ENCODE measurements around the gene ZMYND10. TPM values are rescaled to one million over a fixed set of nuclear protein-coding genes. Genes with fewer than 3 reads are reported as not detected.

The ZMYND10 gene
- total RNA-seq, result 1 to 10 TPM in 1 of 2 donors, under 1 TPM in 1; 0.22 to 1.4 TPM
- 4.4 TPM for polyA plus RNA-seq (2013, experiment 1 of 2)
- polyA plus RNA-seq (2013, experiment 2 of 2), result 2.6 TPM
- long read RNA-seq, experiment 1, result 0 reads
- long read RNA-seq, experiment 2, result 0 reads
- long read RNA-seq, experiment 3, partial matches to known transcripts, result 0 of 3 reads
- long read RNA-seq, experiment 3, other reads (novel, unspliced or antisense), result 1 of 3 reads
- long read RNA-seq, experiment 4, result 0 reads

DNA sequence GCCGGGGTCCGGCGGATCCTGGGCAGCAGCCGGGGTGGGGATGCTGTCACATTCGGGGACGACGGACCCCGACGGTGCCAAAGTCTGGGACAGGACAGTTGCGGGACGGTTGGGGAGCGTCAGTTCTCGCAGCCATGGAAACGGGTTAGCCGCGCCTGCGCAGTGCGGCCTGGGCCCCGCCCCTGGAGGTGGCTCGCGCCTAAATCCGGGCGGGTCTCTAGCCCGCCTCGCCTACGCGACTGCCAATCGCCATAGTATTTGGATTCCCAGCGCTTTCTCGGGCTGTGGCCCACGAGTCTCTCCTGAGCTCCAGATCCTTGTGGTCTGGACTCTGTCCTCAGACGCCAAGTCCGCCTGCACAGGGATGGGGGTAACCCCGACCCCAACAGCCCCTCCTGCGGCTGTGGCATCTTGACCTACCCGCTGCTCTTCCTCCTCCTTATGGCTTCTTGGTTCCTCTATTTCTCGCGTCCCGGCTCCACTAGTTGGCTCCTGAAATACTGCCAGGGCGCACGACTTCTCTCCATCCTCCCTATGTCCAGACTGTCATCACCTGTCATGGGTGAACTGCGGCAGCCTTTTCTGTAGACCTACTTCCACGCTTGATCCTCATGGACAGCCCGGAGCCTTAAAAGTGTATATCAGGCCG, at the start of gene ZMYND10:
Gene ZMYND10 (minus strand): TSS at position 147 of the 649 bp plus-strand sequence. CDS start 153 bp downstream, outside the sequence.
- Histone ChIP-seq H3K4me1 (ENCODE audit: control insufficient read depth, insufficient read depth, low read length) (no peaks in the 10 kb centered on the region), H3K27me3 (ENCODE audit: control insufficient read depth, insufficient read depth, low read length, poor library complexity, severe bottlenecking) (peaks cover 42% of the 10 kb centered on the region), H3K9me3 (ENCODE audit: control insufficient read depth, low read length) (no peaks in the 10 kb centered on the region), H3K9ac (ENCODE audit: extremely low read depth, low read length, poor library complexity, severe bottlenecking) (no peak within 1 kb of the TSS), H3K36me3 (ENCODE audit: control insufficient read depth, insufficient read depth, low read length) (peaks cover 14% of the 10 kb centered on the region), H3K27ac (ENCODE audit: low read depth, low read length) (no peak within 1 kb of the TSS), H3K4me3 (ENCODE audit: low read length) (peak within 1 kb of the TSS; percentile 78)
- Mint-ChIP-seq H3K36me3 (ENCODE audit: low read depth) (peaks cover 3% of the 10 kb centered on the region), H3K9me3 (no peaks in the 10 kb centered on the region), H3K4me1 (peaks cover 7% of the 10 kb centered on the region), H3K4me3 (peak within 1 kb of the TSS; percentile 53), H3K27me3 (ENCODE audit: insufficient read depth) (peaks cover 55% of the 10 kb centered on the region), H3K27ac (no peak within 1 kb of the TSS)
- no peak for TF ChIP-seq CTCF (conservative IDR thresholded peaks at IDR 0.05)
- 15 to 25% methylated on average over 26 to 45 of the region's 45 CpGs for WGBS, 2 experiments (ENCODE audit: insufficient coverage in 1 of 2, insufficient read length in 1 of 2)
- DNase-seq, result peak; percentile 94

- no peak for DNase-seq
- Histone ChIP-seq H3K27ac (ENCODE audit: low read depth, low read length) (no peak overlapping the region), H3K36me3 (ENCODE audit: control insufficient read depth, insufficient read depth, low read length) (no peaks in the 10 kb centered on the region), H3K4me3 (ENCODE audit: low read length) (no peak overlapping the region), H3K9me3 (ENCODE audit: control insufficient read depth, low read length) (no peaks in the 10 kb centered on the region), H3K27me3 (ENCODE audit: control insufficient read depth, insufficient read depth, low read length, poor library complexity, severe bottlenecking) (no peaks in the 10 kb centered on the region), H3K9ac (ENCODE audit: extremely low read depth, low read length, poor library complexity, severe bottlenecking) (no peak overlapping the region), H3K4me1 (ENCODE audit: control insufficient read depth, insufficient read depth, low read length) (no peaks in the 10 kb centered on the region)
- WGBS, 2 experiments (ENCODE audit: insufficient coverage in 1 of 2, insufficient read length in 1 of 2), result 75 to 88% methylated on average over 2 to 5 of the region's 5 CpGs
- Mint-ChIP-seq H3K27me3 (ENCODE audit: insufficient read depth) (no peaks in the 10 kb centered on the region), H3K36me3 (ENCODE audit: low read depth) (no peaks in the 10 kb centered on the region), H3K27ac (no peak overlapping the region), H3K4me3 (no peak overlapping the region), H3K4me1 (no peaks in the 10 kb centered on the region), H3K9me3 (no peaks in the 10 kb centered on the region)
- no peak for TF ChIP-seq CTCF (conservative IDR thresholded peaks at IDR 0.05)
Measured at GRCh38 chr3:50393061-50393460, 47.5 kb upstream of the ZMYND10 start.

- Histone ChIP-seq H3K9ac (ENCODE audit: extremely low read depth, low read length, poor library complexity, severe bottlenecking) (no peak overlapping the region), H3K27me3 (ENCODE audit: control insufficient read depth, insufficient read depth, low read length, poor library complexity, severe bottlenecking) (no peaks in the 10 kb centered on the region), H3K4me3 (ENCODE audit: low read length) (no peak overlapping the region), H3K27ac (ENCODE audit: low read depth, low read length) (no peak overlapping the region), H3K4me1 (ENCODE audit: control insufficient read depth, insufficient read depth, low read length) (no peaks in the 10 kb centered on the region), H3K9me3 (ENCODE audit: control insufficient read depth, low read length) (no peaks in the 10 kb centered on the region), H3K36me3 (ENCODE audit: control insufficient read depth, insufficient read depth, low read length) (no peaks in the 10 kb centered on the region)
- no peak overlapping the region for H3K27ac Mint-ChIP-seq
- no peak overlapping the region for H3K4me3 Mint-ChIP-seq
- no peaks in the 10 kb centered on the region for H3K27me3 Mint-ChIP-seq (ENCODE audit: insufficient read depth)
- TF ChIP-seq CTCF (conservative IDR thresholded peaks at IDR 0.05), result no peak
- no peak for DNase-seq
- 79 to 100% methylated on average over 1 to 5 of the region's 5 CpGs for WGBS, 2 experiments (ENCODE audit: insufficient coverage in 1 of 2, insufficient read length in 1 of 2)
- H3K9me3 Mint-ChIP-seq, result no peaks in the 10 kb centered on the region
- H3K36me3 Mint-ChIP-seq (ENCODE audit: low read depth), result no peaks in the 10 kb centered on the region
- H3K4me1 Mint-ChIP-seq, result no peaks in the 10 kb centered on the region
Measured at GRCh38 chr3:50392101-50392715, 46.7 kb upstream of the ZMYND10 start.
